HL-60 (cell line): ENCODE results near the gene FGF14. TPM values are rescaled to one million over a fixed set of nuclear protein-coding genes. Genes with fewer than 3 reads are reported as not detected.

ENCODE experiments used
- DNase-seq, 2 experiments: peaks; one replicate each; pipeline ENCODE4 v3.0.0-alpha.2; 2010 to 2020; ENCODE audit warnings: low read depth in 1 of 2, low spot score in 1 of 2
- H3K27ac ChIP-seq: fragments of 250-450 bp; sonication (Bioruptor Pico); replicated peaks from 2 replicates; pipeline ENCODE4 v1.5.1; 2020; ENCODE audit warnings: mild to moderate bottlenecking, moderate library complexity
- H3K27me3 ChIP-seq: fragments of 250-450 bp; sonication (Bioruptor Pico); 2 replicates; pipeline ENCODE4 v1.5.1; 2021; ENCODE audit warnings: mild to moderate bottlenecking, moderate library complexity; ENCODE audit not compliant: insufficient read depth, poor library complexity, severe bottlenecking
- H3K4me3 ChIP-seq: replicated peaks from 2 replicates; pipeline ENCODE4 v1.5.1; 2011; ENCODE audit warnings: mild to moderate bottlenecking, control low read depth, low read length; ENCODE audit not compliant: insufficient read depth
- CTCF ChIP-seq: IDR thresholded peaks from one replicate; pipeline ENCODE4 v1.5.1; 2011; ENCODE audit warnings: low read length, control low read depth, inconsistent platforms; ENCODE audit not compliant: insufficient read depth
- GABPA ChIP-seq: IDR thresholded peaks from 2 replicates; pipeline ENCODE4 v1.6.1; 2012; ENCODE audit warnings: low read depth
- POLR2AphosphoS5 ChIP-seq: IDR thresholded peaks from 2 replicates; pipeline ENCODE4 v1.6.1; 2012; ENCODE audit warnings: low read depth
- REST ChIP-seq: IDR thresholded peaks from 2 replicates; pipeline ENCODE4 v1.6.1; 2012; ENCODE audit warnings: low read depth; ENCODE audit not compliant: insufficient replicate concordance
- SPI1 ChIP-seq: IDR thresholded peaks from 2 replicates; pipeline ENCODE4 v1.6.1; 2012; ENCODE audit warnings: low read depth, mild to moderate bottlenecking, borderline replicate concordance
- microRNA-seq: library from miRNA; unstranded; fragments of <30 nt; microRNA quantifications from one replicate; pipeline ENCODE4, GENCODE V29; 2018

The FGF14 gene

GRCh38 chr13:101661839-101662238 lies 740.0 kb downstream of the FGF14 start:
- no peak for DNase-seq
- Histone ChIP-seq H3K27ac (no peak overlapping the region), H3K4me3 (no peak overlapping the region), H3K27me3 (no peaks in the 10 kb centered on the region)
- TF ChIP-seq REST (no peak), GABPA (no peak), POLR2AphosphoS5 (no peak), CTCF (no peak), SPI1 (no peak)

Small RNA genes within 50 kb of the gene (microRNA-seq; reads per million reads assigned to microRNA genes)
- gene MIR2681 (not detected), gene MIR4705 (not detected)
